Measurements from ENCODE around the gene HAVCR2.

DNA sequence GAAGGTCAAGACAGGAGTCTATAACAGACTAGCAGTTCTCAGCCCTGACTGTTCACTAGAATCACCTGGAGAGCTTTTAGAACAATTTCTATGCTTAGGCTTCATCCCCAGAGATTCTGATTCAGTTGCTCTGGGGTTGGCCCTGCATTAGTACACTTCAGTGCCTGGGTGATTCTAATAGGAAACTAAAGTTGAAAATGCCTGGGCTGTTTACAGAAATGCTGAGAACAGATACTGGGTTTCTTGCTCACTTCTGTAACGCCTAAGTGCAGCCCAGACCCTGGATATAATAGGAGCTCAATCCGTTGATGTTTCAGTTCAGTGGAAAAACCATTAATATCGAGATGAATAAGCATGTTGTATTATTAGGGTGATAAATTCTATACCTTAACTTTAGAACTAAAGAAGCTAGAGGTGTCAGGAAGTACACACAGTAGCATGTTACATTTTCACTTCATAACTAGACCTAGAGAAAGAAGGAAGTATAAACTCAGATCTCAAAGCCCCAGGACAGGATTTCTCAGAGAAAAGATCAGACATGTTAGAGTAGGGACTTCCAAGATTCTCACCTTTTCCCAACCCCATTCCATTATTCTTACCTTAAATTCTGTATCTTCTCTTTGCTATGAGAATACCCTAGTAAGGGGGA lies 20.4 kb downstream of the HAVCR2 start:
- TF ChIP-seq, protein P1, sequence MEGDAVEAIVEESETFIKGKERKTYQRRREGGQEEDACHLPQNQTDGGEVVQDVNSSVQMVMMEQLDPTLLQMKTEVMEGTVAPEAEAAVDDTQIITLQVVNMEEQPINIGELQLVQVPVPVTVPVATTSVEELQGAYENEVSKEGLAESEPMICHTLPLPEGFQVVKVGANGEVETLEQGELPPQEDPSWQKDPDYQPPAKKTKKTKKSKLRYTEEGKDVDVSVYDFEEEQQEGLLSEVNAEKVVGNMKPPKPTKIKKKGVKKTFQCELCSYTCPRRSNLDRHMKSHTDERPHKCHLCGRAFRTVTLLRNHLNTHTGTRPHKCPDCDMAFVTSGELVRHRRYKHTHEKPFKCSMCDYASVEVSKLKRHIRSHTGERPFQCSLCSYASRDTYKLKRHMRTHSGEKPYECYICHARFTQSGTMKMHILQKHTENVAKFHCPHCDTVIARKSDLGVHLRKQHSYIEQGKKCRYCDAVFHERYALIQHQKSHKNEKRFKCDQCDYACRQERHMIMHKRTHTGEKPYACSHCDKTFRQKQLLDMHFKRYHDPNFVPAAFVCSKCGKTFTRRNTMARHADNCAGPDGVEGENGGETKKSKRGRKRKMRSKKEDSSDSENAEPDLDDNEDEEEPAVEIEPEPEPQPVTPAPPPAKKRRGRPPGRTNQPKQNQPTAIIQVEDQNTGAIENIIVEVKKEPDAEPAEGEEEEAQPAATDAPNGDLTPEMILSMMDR (tag by site-specific recombination; IDR thresholded peaks at IDR 0.05) = no peak
- TF ChIP-seq YY1 (tag by site-specific recombination; IDR thresholded peaks at IDR 0.05) (no peak), ZBTB1 (tag by site-specific recombination; IDR thresholded peaks at IDR 0.05) (no peak), ZFP3 (tag by site-specific recombination; IDR thresholded peaks at IDR 0.05; ENCODE audit: low read depth) (no peak)
- TF ChIP-seq, protein P2, sequence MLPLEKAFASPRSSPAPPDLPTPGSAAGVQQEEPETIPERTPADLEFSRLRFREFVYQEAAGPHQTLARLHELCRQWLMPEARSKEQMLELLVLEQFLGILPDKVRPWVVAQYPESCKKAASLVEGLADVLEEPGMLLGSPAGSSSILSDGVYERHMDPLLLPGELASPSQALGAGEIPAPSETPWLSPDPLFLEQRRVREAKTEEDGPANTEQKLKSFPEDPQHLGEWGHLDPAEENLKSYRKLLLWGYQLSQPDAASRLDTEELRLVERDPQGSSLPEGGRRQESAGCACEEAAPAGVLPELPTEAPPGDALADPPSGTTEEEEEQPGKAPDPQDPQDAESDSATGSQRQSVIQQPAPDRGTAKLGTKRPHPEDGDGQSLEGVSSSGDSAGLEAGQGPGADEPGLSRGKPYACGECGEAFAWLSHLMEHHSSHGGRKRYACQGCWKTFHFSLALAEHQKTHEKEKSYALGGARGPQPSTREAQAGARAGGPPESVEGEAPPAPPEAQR (tag by site-specific recombination; IDR thresholded peaks at IDR 0.05) = no peak

Data from HEK293 (cell line).